Hematopoietic multipotent progenitor cell treated with erythropoietin and hydrocortisone succinate and interleukin-3 and kit ligand, for 15 days (in vitro differentiated cells): Measurements from ENCODE around the gene RETREG2.

ENCODE experiments used
- DNase-seq: peaks from one replicate; pipeline ENCODE4 v3.0.0-alpha.2; 2015; ENCODE audit warnings: low spot score

Gene RETREG2

DNA sequence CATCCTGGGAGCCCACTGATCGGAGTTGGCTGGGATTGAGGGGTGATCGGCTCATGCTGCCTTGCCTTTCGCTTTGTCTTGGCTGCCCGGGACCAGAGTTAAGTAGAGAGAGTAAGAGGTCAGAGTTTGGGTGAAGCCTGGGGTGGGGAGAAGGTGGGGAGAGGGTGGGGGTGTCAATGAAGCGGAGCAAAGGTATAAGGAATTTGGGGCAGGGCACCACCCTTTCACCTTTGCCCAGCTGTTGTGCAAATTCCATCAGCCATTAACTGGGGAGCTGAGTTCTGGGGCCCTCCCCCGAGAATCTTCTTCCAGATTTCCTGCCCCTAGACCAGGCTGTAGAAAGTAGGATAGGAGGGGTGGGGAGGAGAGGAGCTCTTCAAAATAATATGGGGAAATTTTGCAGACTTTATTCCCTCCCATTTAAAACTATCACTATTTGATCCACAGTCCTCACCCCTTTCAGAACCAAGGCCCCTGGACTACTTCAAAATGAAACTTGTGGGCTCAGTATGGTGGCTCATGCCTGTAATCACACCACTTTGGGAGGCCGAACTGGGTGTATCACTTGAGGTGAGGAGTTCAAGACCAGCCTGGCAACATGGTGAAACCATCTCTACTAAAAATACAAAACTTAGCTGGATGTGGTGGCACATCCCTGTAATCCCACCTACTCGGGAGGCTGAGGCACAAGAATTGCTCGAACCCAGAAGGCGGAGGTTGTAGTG lies 8.0 kb upstream of the RETREG2 start, which contains the start of gene SLC23A3:
SLC23A3 (minus strand) TSS at position 100 of the 725 bp plus-strand sequence; CDS start at position 55, 45 bp downstream.
- no peak for DNase-seq

DNA sequence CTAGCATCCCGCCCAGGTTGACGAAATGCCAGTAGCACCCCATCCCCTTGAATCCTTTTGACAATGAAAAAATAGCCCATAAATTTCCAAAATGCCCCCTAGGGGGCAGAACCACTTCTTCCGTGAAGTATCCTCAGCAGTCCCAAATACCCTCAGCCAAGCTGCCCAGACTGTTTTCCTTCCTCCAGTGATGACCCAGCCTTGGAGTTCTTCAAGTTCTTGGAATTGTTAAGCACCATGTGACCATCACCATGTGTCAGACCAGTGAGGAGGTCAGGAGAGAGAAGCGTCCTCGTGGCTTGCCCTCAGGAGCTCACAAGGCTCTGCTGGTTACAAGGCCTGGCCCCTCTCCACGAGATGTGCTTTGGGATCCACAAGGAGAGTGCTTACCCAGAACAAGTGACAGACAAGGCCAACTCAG lies 6.8 kb upstream of the RETREG2 start:
- peak; percentile 70 for DNase-seq

DNA sequence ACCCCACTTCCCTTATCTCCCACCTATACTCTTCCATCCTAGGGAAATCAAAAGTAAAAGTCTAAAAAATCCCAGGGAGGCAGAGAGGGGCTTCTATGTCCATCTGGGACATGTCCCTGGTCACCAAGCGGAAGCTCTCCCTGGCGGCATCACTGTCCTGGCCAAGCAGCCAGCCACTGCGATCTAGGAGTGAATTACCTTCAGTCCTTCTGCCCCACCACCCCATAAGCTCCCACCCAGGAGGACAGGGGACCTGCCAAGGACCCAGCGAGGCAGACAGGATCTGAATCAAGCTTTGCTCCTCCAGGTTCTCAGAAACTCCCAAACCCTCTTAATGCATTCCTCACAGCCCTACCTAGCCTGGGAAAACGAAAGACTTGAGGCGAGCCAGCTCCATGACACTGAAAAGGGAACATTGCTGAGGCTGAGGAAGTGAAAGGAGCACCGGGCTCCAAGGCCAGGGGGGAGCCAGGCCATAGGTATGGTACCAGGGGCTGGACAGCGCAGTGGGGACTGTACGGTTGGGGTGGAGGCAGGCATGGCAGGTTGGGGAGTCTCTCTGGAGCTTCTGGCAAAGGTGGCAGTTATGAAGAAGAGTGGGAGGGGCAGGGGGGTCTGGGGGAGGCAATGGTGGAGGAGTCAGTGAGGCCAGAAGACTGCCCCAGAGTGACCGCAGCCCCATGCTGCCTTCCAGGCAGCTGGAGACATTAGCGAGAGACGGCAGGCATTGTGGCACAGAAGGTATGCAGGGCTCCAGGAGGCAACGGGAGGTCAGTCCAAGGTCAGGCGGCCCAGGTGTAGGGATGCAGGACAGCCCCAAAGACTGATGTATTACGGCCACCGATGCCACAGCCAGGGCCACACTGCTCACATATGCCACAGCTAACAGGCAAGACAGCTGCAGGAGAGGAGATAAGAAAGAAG lies 5.6 kb upstream of the RETREG2 start:
- peak; percentile 42 for DNase-seq

DNA sequence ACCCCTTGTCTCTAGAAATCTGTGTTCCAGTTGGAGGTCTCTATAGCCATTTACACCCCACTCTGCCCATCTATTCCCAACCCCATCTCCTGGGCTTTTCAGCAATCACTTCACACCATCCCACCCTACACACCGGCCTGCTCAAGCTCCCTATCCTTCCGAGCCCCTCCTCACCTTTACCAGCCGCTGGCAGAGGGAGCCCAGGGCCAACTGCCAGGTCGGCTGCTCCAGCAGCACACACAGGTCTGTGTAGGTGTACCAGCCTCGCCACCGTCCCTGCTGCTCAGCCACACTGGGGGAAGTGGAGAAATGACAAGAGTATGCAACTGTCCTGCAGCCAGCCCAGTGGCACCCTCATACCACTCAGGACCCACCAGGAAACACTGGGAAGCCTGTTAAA lies 4.9 kb upstream of the RETREG2 start:
- no peak for DNase-seq

DNA sequence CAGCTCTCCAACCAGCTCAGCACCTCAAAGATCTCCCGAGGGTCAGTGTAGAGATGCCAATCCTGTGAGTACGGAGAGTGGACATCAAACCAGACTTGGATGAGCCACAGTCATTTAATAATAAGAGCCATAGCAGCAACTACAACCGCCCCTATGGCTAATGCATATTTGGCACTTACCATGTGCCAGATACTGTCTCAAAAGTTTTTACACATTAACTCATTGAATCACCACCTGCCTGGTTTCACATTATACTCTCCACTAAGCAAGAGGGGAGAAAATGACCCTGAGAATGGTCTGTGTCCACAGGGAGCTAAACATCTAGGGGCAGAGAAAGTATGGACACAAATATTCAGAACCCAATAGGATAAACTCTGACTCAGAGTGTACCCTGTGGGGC lies 3.9 kb upstream of the RETREG2 start:
- DNase-seq: no peak

DNA sequence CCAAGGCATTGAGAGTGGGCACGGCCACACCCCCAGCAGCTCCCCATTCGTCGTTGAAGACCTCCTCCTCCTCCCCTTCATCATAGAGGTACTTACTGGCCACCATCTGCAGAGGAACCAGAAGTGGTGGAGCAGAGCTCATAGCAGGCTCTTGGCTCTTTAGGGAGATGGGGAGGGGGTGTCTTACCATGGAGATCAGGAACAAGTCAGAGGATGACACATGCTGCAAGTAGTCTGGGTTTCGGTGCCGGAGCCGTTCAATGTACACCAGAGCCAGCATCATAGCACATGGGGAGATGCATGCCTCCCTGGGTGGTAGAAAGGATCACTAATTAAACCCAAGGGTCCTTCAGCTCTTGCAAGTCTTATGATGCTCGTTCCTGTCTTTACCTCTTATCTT lies 3.3 kb upstream of the RETREG2 start:
- no peak for DNase-seq

DNA sequence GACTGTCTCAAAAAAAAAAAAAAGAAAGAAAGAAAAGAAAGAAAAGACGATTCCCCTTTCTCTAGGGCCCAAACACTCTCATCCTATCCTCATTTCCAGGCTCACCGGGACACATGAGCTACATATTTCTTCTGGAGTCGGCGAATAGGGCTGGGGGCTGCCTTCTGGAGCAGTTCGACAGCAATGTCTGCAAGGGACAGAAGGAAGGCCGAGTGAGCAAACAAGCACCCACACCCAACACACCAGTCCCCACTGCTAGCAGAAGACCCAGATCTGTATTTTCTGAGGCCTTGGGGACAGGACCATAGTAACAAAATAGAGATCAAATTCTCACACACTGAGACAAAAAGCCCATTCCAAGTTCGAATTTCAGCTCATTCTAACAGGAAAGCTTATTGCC lies 2.6 kb upstream of the RETREG2 start:
- DNase-seq: no peak

DNA sequence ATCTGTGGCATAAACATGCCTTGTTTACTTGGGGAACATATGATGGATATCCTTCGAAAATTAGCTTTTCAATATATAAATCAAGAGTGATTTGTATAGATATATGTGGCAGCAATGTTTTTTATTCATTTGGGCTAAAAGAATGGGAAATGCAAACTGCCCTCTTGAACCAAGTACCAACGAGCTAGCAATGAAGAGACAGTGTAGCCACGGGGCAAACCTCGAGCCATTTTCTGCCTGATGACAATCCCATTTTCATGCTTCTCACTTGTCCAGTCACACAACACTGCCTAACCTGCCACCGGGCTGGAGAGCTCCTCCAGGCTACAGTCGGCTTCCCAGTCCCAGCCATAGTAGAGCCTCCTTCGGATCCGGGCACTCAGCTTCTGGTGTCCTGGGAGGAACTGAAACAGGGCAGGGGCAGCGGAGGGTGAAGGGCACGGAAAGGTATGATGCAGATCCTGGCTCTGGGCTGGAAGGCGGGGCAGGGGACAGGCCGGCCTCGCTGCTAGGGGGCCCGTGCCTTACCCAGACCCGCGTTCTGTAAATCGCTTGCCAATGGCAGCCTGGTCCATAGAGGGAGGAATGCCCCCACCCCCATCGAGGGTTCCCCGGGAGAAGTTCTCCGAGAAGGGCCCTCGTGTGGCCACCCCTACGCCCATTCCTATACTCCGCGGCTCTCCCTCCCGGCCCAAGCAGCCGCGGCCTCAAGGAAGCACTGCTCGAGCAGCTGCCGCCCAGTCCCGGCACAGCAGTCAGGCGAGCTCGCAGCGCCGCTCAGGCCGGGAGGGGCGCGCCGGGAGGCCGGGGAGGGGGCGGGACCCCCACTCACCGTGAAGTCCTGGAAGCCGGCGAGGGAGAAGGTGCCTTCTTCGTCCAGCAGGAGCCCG lies 1.9 kb upstream of the RETREG2 start:
- peak; percentile 55 for DNase-seq

DNA sequence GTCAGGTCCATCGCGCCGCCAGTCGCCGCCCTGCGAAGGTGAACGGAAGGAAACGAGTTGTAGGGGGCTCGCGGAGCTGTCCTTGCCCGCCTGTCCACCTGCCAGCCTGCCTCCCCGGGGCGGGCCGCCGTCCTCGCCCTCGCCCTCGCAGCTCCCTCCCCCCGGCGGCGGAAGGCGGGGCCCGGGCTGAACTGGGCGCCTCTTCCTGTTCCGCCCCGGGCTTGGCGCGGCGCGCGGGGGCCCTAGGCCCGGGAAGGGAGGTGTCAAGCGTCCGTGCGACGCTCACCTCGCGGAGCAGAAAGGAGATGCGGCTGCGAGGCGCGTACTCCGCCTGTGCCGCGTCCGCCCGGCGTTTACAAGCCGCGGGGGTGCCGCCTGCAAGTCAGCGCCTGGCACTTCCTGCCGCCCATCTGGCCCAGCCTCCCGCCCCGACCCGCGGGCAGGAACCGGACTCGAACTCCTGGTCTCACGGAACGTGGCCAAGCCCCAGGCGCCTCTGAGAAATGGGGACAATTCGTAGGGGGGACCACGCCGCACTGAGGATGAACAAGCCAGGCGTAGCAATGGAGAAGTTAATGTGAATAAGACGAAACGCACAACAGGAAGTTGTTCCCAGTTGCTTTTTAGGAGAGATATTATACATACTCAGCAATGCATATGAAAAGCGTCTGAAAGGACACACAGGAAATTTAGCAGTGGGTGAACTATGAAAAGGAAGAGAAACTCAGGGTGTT lies 1.1 kb upstream of the RETREG2 start, which contains the start of gene CNPPD1:
CNPPD1 (minus strand) TSS at position 108 of the 734 bp plus-strand sequence; CDS start at position 11, 97 bp downstream.
- peak; percentile 93 for DNase-seq

DNA sequence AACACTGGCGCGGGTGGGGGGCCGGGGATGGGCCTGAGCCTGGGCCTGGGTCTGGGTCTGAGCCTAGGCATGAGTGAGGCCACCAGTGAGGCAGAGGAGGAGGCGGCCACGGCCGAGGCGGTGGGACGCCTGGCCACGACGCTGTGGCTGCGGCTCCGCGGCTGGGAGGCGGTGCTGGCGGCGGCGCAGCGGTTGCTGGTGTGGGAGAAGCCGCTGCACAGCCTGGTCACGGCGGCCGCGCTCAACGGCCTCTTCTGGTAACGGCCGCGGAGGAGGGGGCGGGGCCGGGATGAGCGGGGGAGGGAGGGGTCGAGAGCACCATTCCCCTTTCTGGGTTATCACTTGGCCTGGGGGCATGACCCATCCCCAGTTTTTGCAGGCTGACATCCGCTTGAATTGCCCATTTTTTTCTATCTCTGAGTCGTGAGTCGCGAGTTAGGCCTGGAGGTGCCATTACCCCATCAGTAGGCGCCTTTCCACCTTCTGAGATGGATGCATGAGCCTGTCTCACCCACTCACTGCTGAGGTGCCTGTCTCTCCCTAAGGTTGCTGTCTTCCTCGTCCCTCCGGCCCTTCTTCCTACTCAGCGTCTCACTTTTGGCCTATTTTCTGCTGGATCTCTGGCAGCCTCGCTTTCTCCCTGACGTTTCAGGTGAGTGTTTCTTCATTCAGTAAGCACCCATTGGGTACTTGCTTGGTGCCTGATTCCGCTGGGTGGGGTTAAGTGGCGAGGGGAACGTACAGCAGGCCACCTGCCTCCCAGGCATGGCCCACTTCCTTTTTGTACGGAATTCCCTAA lies 501 bp downstream of the RETREG2 start:
- DNase-seq: peak; percentile 52

DNA sequence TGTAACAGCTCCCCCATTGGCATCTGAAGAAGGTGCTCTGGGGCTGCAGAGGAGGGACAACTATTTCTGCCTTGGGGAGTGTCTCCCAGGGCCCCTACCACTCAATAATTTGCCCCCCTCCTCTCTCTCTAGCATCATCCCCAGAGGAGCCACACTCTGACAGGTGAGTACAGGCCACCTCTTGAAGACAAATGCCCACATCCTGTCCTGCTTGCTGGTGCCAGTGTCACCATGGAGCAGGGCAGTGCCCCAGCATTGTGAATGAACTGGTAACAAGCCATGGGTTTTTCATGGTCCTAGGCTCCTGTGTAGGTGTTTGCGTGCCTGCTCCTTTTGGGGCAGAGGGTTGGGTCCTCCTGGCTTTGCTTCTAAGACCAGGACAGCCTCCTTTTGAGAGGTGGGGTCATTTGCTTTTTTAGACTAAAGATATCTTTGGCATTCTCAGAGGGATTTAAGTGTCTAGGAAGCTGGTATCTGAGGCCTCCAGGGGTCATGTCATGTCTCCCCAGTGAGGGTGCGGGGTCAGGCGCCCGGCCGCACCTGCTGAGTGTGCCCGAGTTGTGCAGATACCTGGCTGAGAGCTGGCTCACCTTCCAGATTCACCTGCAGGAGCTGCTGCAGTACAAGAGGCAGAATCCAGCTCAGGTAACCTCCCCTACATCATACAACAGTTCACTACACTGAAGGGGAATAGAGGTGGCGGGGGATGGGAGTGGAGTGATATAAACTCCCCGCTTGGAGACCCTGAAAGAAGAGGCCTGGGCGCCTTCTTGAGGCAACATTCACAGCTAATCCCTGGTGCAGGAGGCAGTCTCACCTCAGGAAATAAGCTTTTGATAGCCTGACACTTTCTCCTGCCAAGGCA lies 1.8 kb downstream of the RETREG2 start:
- DNase-seq: no peak

DNA sequence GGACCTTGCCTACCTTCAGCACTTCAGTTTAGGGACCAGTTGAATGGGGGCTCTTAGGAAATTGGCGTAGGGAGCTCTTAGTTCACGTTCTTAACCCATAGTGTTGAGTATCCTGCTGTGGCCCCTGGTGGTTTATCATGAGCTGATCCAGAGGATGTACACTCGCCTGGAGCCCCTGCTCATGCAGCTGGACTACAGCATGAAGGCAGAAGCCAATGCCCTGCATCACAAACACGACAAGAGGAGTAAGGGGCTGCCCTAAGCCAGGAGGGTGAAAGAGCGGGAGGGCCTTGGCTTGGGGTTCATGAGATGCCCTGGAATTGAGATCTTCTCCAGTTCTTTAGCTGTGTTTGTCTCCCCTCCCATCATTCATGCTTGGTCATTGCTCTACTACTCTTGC lies 2.9 kb downstream of the RETREG2 start:
- DNase-seq: no peak

DNA sequence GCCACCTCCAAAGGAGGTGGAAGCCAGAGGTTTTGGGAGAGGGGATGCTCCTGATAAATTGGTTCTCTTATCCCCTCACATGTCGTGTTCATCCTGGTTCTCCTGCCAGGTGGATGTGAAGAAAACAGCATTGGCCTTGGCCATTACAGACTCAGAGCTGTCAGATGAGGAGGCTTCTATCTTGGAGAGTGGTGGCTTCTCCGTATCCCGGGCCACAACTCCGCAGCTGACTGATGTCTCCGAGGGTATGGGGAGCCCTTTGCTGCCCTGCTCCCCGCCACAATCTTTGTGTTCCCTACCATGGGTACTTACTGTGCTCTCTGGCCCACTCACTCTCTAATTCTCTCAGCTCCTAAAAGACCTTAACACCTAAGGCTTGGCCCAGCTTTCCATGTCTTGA lies 3.5 kb downstream of the RETREG2 start:
- DNase-seq: no peak

DNA sequence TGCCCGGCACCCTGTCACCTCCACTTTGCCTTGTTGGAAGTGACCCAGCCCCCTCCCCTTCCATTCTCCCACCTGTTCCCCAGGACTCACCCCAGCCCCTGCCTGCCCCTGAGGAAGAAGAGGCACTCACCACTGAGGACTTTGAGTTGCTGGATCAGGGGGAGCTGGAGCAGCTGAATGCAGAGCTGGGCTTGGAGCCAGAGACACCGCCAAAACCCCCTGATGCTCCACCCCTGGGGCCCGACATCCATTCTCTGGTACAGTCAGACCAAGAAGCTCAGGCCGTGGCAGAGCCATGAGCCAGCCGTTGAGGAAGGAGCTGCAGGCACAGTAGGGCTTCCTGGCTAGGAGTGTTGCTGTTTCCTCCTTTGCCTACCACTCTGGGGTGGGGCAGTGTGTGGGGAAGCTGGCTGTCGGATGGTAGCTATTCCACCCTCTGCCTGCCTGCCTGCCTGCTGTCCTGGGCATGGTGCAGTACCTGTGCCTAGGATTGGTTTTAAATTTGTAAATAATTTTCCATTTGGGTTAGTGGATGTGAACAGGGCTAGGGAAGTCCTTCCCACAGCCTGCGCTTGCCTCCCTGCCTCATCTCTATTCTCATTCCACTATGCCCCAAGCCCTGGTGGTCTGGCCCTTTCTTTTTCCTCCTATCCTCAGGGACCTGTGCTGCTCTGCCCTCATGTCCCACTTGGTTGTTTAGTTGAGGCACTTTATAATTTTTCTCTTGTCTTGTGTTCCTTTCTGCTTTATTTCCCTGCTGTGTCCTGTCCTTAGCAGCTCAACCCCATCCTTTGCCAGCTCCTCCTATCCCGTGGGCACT lies 4.5 kb downstream of the RETREG2 start:
- DNase-seq: no peak

DNA sequence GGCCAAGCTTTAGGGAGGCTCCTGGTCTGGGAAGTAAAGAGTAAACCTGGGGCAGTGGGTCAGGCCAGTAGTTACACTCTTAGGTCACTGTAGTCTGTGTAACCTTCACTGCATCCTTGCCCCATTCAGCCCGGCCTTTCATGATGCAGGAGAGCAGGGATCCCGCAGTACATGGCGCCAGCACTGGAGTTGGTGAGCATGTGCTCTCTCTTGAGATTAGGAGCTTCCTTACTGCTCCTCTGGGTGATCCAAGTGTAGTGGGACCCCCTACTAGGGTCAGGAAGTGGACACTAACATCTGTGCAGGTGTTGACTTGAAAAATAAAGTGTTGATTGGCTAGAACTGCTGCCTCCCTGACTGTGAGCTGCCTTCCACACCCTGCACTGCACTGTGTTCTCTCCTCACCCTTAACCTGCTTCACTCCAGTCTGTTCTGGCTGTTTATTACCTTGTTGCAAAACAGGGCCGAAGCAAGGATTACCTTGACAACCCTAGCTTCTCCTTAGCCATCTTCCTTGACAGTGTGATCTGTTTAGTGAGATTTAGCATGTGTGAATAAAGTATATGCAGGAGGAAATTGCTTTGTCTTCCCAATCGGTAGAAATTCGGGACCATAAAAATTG lies 5.2 kb downstream of the RETREG2 start:
- DNase-seq: no peak

DNA sequence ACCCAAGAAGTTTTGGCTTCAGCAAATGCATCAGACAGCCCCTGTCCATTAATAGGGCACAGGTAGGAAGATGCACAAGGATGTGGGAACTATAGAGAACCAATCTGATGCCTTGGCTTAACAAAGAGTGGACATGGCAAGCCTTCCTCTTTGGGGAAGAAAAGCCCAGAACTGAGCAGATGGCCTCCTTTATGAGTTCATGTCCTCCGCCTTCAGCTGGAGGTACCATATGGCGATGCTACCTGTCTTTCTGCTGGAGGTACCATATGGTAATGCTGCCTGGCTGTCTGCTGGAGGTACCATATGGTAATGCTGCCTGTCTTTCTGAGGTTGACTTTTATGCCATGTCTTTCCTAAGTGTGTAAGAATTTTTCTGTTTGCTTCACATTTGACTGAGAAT lies 6.0 kb downstream of the RETREG2 start:
- no peak for DNase-seq

DNA sequence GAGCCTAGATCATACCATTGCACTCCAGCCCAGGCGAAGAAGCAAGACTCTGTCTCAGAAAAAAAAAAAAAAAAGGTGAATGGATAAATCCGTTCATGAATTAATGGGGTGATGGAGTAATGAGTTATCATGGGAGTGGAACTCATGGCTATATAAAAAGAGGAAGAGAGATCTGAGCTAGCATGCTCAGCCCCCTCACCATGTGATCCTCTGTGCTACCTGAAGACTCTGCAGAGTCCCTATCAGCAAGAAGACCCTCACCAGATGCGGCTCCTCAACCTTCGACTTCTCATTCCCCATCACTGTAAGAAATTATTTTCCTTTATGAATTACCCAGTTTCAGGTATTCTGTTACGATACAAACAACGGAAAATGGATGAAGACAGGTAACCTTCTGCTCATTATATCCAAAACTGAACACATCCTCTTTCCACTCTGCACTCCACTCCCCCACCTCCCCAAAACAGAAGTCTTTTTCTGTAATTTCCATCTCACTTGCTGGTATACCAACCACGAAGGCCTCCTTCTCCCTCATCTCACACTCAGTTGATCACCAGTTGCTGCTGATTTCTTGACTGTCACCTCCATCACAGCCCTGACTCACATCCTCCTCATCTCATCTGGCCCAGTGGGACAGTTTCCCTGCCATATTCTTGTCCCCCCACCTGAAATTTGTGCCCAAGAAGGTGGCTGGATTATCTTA lies 8.8 kb downstream of the RETREG2 start:
- DNase-seq: no peak
